ENCODE results near the gene CRACR2B.

Gene CRACR2B

GRCh38 chr11:827897-828192, at the start of gene CRACR2B:
CRACR2B (plus strand) TSS chr11:827919; CDS start chr11:828608, 689 bp downstream.
- in situ Hi-C loops (cut with HindIII; ENCODE audit: low sequenced_read_pairs): no loop called here

GRCh38 chr11:778976-779954, 48.5 kb upstream of the CRACR2B start:
- in situ Hi-C loops (cut with HindIII; ENCODE audit: low sequenced_read_pairs): no loop called here

- in situ Hi-C loops (cut with HindIII; ENCODE audit: low sequenced_read_pairs): no loop called here
Measured at GRCh38 chr11:779955-780532, 47.7 kb upstream of the CRACR2B start.

GRCh38 chr11:782264-783174, 45.2 kb upstream of the CRACR2B start:
- in situ Hi-C loops (cut with HindIII; ENCODE audit: low sequenced_read_pairs): no loop called here

- in situ Hi-C loops (cut with HindIII; ENCODE audit: low sequenced_read_pairs): no loop called here
Measured at GRCh38 chr11:783581-784015, 44.1 kb upstream of the CRACR2B start.

- in situ Hi-C loops (cut with HindIII; ENCODE audit: low sequenced_read_pairs): no loop called here
Measured at GRCh38 chr11:786235-787083, 41.3 kb upstream of the CRACR2B start.

- in situ Hi-C loops (cut with HindIII; ENCODE audit: low sequenced_read_pairs): no loop called here
Measured at GRCh38 chr11:787084-787675, 40.5 kb upstream of the CRACR2B start.

- in situ Hi-C loops (cut with HindIII; ENCODE audit: low sequenced_read_pairs): no loop called here
Measured at GRCh38 chr11:788009-788640, 39.6 kb upstream of the CRACR2B start.

GRCh38 chr11:788953-789940, 38.5 kb upstream of the CRACR2B start:
- in situ Hi-C loops (cut with HindIII; ENCODE audit: low sequenced_read_pairs): no loop called here

GRCh38 chr11:789943-790342, 37.8 kb upstream of the CRACR2B start, which contains the start of gene CEND1:
CEND1 (minus strand) TSS chr11:790090; CDS start chr11:788576, 1,514 bp downstream.
- in situ Hi-C loops (cut with HindIII; ENCODE audit: low sequenced_read_pairs): no loop called here

GRCh38 chr11:790721-791564, 36.8 kb upstream of the CRACR2B start:
- in situ Hi-C loops (cut with HindIII; ENCODE audit: low sequenced_read_pairs): no loop called here

GRCh38 chr11:791658-792534, 35.8 kb upstream of the CRACR2B start:
- in situ Hi-C loops (cut with HindIII; ENCODE audit: low sequenced_read_pairs): no loop called here

- in situ Hi-C loops (cut with HindIII; ENCODE audit: low sequenced_read_pairs): no loop called here
Measured at GRCh38 chr11:792535-792821, 35.2 kb upstream of the CRACR2B start.

- in situ Hi-C loops (cut with HindIII; ENCODE audit: low sequenced_read_pairs): no loop called here
Measured at GRCh38 chr11:792873-793272, 34.8 kb upstream of the CRACR2B start.

GRCh38 chr11:793556-793955, 34.2 kb upstream of the CRACR2B start:
- in situ Hi-C loops (cut with HindIII; ENCODE audit: low sequenced_read_pairs): no loop called here

GRCh38 chr11:794013-794765, 33.5 kb upstream of the CRACR2B start:
- in situ Hi-C loops (cut with HindIII; ENCODE audit: low sequenced_read_pairs): no loop called here
